GM12872 (cell line): ENCODE results near the gene PRICKLE2.

Source experiments
- TF ChIP-seq, protein P1 (sequence below): IDR thresholded peaks from 3 replicates; pipeline ENCODE4 v1.5.1; 2011; ENCODE audit warnings: low read depth, mild to moderate bottlenecking, low read length, moderate library complexity; ENCODE audit not compliant: insufficient read depth

Gene PRICKLE2

DNA sequence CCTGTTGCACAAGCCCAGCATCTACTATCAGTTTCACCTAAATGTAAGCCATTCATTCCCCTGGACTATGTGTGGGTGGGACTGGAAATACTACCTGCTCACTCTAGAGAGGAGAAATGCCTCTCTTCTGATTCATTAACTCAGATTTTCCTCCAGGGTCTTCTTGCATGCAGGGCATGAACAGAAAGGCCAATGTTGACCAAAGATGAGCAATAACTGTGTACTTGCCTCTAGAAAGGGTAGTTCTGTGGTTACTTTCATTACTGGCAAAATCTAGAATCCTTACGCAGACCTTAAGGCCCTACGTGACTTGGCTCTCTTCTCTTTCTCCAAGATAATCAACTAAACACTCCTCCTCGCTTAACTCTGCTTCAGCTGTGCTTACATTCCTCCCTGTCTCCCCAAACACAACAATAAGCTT is 120.6 kb downstream of the PRICKLE2 start:
- TF ChIP-seq, protein P1, sequence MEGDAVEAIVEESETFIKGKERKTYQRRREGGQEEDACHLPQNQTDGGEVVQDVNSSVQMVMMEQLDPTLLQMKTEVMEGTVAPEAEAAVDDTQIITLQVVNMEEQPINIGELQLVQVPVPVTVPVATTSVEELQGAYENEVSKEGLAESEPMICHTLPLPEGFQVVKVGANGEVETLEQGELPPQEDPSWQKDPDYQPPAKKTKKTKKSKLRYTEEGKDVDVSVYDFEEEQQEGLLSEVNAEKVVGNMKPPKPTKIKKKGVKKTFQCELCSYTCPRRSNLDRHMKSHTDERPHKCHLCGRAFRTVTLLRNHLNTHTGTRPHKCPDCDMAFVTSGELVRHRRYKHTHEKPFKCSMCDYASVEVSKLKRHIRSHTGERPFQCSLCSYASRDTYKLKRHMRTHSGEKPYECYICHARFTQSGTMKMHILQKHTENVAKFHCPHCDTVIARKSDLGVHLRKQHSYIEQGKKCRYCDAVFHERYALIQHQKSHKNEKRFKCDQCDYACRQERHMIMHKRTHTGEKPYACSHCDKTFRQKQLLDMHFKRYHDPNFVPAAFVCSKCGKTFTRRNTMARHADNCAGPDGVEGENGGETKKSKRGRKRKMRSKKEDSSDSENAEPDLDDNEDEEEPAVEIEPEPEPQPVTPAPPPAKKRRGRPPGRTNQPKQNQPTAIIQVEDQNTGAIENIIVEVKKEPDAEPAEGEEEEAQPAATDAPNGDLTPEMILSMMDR = no peak

DNA sequence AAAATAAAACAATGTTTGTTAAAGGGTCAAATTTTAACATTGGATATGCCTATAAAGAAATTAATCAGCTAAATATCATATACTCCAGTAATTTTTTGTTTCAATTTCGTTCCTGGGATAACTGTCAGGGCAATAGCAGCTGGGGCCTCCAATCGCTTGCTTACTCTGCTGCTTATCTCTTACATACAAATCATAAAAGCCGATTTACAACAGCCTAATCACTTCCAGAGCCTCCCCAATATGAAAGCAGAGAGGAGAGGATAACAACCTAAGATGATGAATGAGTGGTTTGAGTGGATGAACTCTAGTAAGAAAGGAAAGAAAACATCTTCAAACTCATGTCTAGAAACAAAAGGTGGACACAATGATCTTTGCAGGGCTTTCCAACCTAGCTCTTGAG is 121.3 kb downstream of the PRICKLE2 start:
- TF ChIP-seq, protein P1 = no peak

DNA sequence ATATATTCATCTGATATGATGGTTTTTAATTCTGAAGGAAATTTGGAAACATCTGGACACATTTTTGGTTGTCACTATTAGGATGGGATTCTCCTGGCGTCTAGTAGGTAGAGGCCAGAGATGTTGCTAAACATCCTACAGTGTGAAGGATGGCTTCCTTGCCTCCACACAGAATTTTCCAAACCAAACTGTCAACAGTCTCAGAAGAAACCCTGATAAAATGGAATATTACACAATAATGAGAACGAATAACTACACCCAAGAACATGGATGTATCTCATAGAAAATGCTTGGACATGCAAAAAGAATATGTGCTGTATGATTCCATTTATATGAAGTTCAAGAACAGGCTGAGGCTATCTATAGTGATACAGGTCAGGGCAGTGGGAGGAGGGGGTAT is 122.1 kb downstream of the PRICKLE2 start:
- TF ChIP-seq, protein P1 = no peak

DNA sequence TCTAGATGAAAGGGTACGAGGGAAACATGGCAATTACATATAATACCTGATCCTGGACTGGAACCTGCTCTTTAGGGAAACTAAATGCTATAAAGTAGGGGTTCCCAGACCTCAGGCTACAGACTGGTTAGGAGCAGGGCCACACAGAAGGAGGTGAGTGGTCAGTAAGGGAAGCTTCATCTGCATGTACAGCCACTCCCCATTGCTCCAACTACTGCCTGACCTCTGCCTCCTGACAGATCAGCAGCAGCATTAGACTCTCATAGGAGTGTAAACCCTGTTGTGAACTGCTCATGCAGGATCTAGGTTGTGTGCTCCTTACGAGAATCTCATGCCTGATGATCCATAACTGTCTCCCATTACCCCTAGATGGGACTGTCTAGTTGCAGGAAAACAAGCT is 123.1 kb downstream of the PRICKLE2 start:
- TF ChIP-seq, protein P1 = no peak

DNA sequence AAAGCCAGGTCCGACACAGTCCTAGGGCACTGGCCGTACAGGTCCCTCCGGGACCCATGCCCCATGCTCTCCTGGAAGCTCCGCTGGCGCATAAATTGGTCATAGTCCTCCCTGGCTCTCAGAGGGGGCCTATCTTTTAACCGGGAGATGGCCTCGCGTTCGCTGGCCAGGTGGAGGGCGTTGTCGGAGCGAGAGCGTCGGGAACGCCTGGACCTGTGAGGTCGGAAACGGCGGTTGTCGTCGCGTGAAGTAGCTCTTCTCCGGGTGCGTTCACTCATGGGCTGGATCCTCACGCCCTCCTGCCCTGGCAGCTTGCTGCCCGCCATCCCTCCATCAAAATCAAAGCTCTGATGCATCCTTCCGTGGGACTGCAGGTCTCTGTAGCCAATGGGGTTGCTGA is 126.0 kb downstream of the PRICKLE2 start:
- TF ChIP-seq, protein P1 = no peak

DNA sequence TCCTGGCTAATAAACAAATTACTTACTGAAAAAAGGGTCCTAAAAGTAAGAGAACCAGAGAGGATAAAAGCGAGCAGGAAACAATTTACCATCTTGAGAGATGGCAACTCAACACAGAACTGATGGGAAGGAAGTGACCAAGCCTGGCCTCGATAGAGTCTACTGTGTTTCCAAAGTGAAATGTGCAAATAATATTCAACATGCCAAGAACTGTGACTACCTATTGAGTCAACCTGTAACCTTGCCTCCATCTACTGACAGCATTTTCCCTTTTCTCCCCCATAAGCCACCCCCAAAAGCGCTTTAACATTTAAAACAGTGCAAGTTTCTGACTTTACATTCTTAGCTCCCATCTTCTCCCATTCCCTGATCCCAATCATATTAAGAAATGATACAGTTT is 126.6 kb downstream of the PRICKLE2 start:
- TF ChIP-seq, protein P1 = no peak

DNA sequence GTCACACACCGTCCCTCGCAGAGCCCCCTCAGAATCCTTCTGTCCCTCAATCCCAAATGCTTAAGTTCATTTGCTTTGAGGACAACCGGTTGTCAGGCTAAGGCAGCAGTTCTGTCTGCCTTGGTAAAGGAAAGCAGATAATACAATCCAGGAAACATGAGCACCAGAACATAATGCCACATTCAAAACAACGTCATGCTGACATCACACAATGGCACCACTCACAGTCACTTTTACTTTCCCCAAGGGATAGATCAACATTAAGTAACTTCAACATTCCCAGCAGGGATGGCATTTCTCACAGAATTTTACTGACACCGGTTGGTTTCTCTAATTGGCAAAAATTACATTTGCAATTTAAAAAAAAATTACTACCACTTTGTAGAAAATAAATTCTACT is 127.3 kb downstream of the PRICKLE2 start:
- TF ChIP-seq, protein P1 = no peak

DNA sequence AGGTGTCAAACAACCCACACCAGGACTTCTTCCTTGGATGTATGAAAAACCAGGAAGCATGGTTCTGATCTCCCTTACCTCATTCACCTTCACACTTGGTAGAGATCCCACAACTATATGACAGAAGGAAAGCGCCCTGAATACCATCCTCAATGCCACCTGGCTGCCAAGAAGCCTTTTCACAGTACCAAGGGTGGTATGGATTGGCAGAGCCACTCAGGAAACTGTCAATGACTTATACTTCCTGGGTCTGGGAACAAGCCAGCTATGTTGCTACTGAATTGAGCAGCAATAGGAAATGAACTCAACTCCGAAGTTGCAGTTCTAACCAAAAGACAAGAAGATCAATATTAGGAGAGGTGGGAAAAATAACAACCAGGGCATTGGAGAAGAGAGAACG is 129.5 kb downstream of the PRICKLE2 start:
- TF ChIP-seq, protein P1 = no peak
